Endothelial cell of umbilical vein (primary cell): Measurements from ENCODE around the gene FAM107A.

Source experiments
- EZH2 ChIP-seq: IDR thresholded peaks from 2 replicates; pipeline ENCODE4 v1.6.1; 2012; ENCODE audit warnings: borderline replicate concordance, low read depth, mild to moderate bottlenecking, moderate library complexity, low read length, inconsistent platforms; ENCODE audit not compliant: severe bottlenecking
- POLR2A ChIP-seq: IDR thresholded peaks from 2 replicates; pipeline ENCODE4 v1.6.1; 2012; ENCODE audit warnings: low read depth, mild to moderate bottlenecking, control low read depth, low read length

GRCh38 chr3:58609990-58610389 is 32.8 kb upstream of the FAM107A start:
- TF ChIP-seq POLR2A (no peak), EZH2 (no peak)
